NCI-H187 (cell line): Measurements from ENCODE around the gene EIPR1.
A peak's percentile ranks its signal among the peaks of the same experiment; 100 is the strongest.

Experiments
- DNase-seq, 2 experiments: peaks; one replicate each; lab custom pipeline; 2025; lab: John Stamatoyannopoulos, UW

Gene EIPR1

GRCh38 chr2:3174626-3175567 lies 202.7 kb downstream of the EIPR1 start:
- DNase-seq: no peak

DNA sequence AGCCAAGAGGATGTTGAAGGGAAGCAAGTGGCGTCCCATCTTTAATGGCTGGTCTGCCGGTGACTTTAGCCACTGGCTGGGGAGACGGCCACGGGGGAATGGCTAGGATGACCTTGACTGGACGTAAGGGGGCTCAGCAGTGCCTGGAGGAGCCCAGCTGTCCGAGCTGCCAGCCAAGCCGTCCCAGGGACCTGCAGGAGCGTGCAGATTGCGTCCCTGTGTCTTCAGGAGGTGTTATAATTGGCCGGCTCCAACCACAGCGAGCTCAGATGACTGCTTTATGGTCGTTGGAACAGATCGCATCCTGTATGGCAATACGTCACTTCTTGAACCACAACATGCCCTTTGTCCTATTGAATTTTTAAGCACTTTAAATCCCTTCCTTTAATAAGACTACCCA lies 204.6 kb downstream of the EIPR1 start:
- DNase-seq: no peak

- DNase-seq: peak; percentile 80 to 85
These were observed 205.2 kb downstream of the EIPR1 start for GRCh38 chr2:3172265-3172935.

DNA sequence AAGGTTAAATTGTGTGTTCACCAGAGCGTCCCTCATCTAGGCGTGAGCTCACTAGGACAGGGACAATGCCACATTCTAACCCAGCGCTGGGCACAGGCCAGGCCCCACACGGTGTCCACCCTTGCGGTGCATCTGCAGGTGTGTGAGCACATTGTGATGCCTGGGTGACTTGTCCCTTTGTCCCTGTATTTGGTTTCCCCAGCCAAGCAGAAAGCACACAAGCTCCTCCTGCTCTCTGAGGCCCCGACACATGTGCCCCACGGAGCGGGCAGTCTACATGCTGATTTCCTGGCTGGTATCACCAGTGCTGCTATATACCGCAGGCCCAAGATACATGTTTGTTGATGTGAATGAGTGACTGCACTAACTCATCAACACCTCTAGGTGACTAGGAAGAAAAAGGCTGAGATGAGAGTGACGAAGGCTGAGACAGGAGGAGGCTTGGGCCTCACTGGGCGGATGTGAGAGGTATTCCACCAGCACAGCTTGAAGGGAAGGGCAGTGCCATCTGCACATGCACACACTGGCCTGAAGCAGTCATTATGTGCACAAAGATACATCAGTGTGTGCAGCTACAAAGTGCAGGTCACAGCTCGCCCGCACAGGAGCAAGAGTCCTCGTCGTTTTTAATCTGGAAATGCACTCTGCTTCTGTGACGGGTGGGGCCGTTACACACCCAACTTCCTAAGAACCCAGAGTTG lies 205.9 kb downstream of the EIPR1 start:
- DNase-seq: peak in 1 of 2 experiments; percentile 80

DNA sequence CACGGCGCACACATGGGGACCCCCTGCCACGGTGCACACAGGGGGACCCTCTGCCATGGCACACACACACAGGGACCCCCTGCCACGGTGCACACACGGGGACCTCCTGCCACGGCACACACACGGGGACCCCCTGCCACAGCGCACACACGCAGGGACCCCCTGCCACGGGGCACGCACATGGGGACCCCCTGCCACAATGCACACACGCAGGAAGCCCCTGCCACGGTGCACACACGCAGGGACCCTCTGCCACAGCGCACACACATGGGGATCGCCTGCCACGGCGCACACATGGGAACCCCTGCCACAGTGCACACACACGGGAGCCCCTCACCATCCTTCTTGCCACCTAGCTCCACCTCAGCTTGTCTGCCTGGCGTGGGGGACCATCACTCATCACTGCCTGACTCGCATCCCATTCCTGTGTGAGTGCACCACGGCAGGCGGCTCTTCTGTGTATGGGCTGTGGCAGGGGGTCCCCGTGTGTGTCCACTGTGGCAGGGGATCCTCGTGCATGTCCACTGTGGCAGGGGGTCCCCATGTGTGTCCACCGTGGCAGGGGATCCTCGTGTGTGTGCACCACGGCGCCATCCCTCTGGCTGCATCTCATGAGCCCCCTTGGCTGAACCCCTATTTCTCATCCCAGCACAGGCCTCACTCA lies 206.7 kb downstream of the EIPR1 start:
- DNase-seq: no peak

GRCh38 chr2:3169106-3169870 lies 208.3 kb downstream of the EIPR1 start:
- DNase-seq: no peak

DNA sequence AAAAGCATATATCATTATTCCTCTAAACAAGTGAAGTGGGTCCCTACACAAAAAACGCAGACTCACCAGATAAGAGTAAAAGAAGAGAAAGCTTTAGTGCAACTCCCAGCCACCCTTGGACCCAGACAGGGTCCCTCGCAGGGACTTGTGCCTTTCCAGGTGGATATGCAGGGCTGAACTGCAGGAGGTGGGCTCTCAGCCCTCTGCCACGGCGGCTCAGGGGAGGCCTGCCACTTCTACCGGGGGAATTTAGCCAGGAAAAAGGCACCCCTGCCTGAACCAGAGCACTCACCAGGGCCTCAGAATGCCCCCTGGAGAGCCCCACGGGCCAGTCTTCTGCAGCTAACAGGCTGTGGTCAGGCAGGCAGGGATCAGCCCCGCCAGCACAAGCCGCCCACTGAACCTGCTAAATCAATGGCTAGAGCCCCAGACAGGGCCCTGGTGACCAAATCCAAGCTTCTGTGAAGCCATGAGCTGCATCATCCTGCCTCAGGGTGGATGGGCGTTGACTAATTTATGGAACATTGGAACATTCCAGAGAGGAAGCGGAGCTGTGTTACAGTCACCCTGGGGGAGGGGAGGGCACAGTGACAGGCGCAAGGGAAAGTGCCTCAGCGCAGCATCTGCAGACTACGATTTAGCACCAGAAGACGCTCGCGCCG lies 209.3 kb downstream of the EIPR1 start:
- no peak for DNase-seq

DNA sequence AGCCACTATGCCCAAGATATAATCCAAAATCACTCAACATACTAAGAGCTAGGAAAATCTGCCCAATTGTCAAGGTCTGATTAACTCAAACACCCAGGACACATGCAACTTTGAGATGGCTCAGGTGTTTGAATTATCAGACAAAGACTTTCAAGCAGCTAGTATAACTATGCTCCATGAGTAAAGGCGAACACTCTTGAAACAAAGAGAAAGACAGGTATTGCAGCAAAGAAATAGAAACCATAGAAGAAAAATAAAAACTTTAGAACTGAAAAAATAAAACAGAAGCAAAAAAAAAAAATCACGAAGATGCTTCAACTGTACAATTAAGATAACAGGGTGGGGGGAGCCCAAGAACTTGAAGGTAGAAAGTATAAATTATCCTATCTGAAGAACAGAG lies 214.2 kb downstream of the EIPR1 start:
- no peak for DNase-seq

GRCh38 chr2:3162442-3163077 lies 215.1 kb downstream of the EIPR1 start:
- no peak for DNase-seq

- DNase-seq: no peak
These were observed 216.8 kb downstream of the EIPR1 start for GRCh38 chr2:3160751-3161330.

DNA sequence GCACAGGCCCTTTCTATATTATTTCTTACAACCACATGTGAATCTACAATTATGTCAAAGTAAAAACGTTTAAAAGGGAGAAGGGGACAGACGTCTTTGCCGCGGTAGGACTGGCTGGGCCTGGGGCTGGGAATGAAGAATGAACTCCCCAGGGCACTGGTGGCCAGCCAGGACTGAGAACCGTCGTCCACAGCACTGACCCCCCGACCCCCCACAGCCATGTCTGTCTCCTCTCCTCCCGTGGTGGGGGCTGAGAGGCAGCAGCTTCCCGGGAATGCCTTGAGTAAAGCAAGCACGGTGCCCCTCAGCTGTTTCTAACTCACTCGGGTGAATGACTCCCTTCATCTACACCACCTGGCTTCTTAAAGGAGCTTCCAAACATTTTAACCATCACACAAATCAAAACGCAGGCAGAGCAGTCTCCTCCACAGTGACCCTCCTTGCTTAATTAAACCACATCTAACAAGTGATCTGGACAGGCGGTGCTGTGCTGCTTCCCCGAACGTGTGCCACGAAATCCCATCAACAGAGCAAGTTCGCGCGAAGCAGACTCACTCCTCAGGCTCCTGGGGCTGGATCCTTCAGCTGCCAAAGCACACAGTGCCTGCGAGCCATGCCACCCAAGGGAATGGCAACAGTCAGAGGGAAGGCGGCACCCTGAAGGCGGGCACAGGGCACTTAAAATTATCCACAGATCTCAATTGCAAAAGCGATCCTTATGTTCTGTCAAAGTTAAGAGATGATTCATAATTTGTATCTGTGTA lies 217.7 kb downstream of the EIPR1 start:
- DNase-seq: no peak

GRCh38 chr2:3154700-3155099 lies 222.9 kb downstream of the EIPR1 start:
- DNase-seq: no peak

DNA sequence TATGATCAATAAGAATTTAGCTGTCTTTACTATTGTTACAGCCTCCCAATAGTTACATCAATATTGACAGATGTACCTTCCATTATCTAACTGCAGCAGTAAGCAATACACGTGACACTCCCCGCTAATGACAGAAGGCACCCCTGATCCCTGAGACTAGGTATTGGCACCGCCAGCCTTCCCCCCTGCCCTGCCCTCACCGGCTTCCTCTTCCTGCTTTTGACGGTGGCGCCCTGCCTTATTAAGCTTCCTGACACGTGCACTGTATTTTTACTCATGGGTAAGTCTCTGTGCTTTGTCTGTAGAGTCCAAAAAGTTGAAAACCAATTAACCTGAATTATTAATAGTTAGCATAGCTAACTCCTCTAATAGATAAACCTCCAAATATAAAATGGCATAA lies 223.5 kb downstream of the EIPR1 start:
- no peak for DNase-seq

DNA sequence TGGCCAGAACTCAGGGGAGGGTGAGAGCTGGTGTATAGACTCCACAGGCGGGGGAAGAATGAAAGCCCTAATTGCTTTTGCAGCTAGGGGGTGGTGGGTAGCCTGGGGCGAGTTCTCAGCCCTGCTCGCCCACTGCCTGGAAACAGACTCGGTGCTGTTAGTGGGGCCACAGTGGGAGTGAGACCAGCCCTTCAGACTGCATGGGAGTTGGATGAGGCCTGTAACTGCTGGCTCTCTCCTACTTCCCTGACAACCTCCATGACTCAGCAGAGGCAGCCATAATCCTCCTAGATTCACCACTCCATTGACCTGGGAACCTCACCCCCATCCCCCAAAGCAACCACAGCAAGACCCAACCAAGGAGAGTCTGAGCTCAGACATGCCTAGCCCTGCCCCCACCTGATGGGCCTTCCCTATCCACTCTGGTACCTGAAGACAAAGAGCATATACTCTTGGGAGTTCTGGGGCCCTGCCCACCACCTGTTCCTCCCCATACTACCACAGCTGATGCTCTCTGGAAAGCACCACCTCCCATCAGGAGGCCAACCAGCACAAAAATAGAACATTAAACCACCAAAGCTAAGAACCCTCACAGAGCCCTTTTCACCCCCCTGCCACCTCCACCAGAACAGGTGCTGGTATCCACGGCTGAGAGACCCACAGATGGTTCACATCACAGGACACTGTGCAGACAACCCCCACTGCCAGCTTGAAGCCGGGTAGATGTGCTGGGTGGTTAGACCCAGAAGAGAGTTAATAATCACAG lies 226.3 kb downstream of the EIPR1 start:
- no peak for DNase-seq

- no peak for DNase-seq
These were observed 228.0 kb downstream of the EIPR1 start for GRCh38 chr2:3149441-3150217.

DNA sequence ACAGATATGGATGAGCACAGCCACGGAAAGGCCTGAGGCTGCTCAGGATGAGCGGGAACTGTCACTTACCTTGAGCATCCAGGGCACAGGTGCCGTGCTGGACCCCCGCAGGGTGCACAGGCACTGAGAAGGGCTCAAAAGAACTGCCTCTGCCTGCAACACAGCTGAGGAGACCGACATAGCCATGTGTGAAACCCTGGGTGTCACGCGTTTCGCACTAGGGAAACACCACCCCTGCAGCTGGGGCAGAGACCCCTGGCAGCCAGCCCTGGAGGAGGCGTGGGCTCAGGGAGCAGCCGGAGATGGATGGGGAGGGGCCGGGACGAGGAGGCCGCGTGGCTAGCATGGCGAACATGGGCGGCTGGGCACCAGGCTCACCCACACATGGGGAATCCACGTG lies 228.9 kb downstream of the EIPR1 start:
- no peak for DNase-seq

GRCh38 chr2:3147651-3148530 lies 229.7 kb downstream of the EIPR1 start:
- no peak for DNase-seq
